Right hindlimb (tissue), 1 donor: ENCODE data around the gene TMEM52.
A peak's percentile ranks its signal among the peaks of the same experiment; 100 is the strongest.
"Not testable (repeated sequence)": the region's sequence is repeated elsewhere in the genome, so short reads cannot be mapped to it uniquely, and the experiment has no call there.

ENCODE experiments used
- DNase-seq: peaks from one replicate; pipeline ENCODE4 v3.0.0-alpha.2; 2018

TMEM52 gene

GRCh38 chr1:1893291-1893985 is 25.6 kb downstream of the TMEM52 start:
- no peak for DNase-seq

- DNase-seq: no peak
These were observed 26.3 kb downstream of the TMEM52 start for GRCh38 chr1:1892763-1893120.

GRCh38 chr1:1892079-1892762 is 26.9 kb downstream of the TMEM52 start:
- no peak for DNase-seq

GRCh38 chr1:1891349-1892078 is 27.6 kb downstream of the TMEM52 start:
- DNase-seq: peak; percentile 89

GRCh38 chr1:1890506-1891348 is 28.4 kb downstream of the TMEM52 start, which contains the start of gene GNB1:
GNB1 (minus strand) TSS chr1:1891087; CDS start chr1:1825453, 65,634 bp downstream.
- peak; percentile 94 for DNase-seq

GRCh38 chr1:1889847-1890505 is 29.1 kb downstream of the TMEM52 start:
- DNase-seq: no peak

GRCh38 chr1:1889090-1889750 is 29.9 kb downstream of the TMEM52 start:
- DNase-seq: no peak

GRCh38 chr1:1883890-1884289 is 35.2 kb downstream of the TMEM52 start:
- DNase-seq: not testable (repeated sequence)

GRCh38 chr1:1883092-1883873 is 35.8 kb downstream of the TMEM52 start:
- no peak for DNase-seq

GRCh38 chr1:1881727-1882126 is 37.4 kb downstream of the TMEM52 start:
- no peak for DNase-seq

GRCh38 chr1:1880617-1881312 is 38.3 kb downstream of the TMEM52 start:
- DNase-seq: no peak

- no peak for DNase-seq
These were observed 39.1 kb downstream of the TMEM52 start for GRCh38 chr1:1879942-1880341.

- DNase-seq: no peak
These were observed 41.1 kb downstream of the TMEM52 start for GRCh38 chr1:1877865-1878436.

- no peak for DNase-seq
These were observed 42.6 kb downstream of the TMEM52 start for GRCh38 chr1:1876335-1876930.

- no peak for DNase-seq
These were observed 43.1 kb downstream of the TMEM52 start for GRCh38 chr1:1875932-1876331.

GRCh38 chr1:1874901-1875300 is 44.2 kb downstream of the TMEM52 start:
- no peak for DNase-seq

- no peak for DNase-seq
These were observed 45.9 kb downstream of the TMEM52 start for GRCh38 chr1:1873186-1873585.

GRCh38 chr1:1872329-1872994 is 46.6 kb downstream of the TMEM52 start:
- DNase-seq: no peak

- DNase-seq: no peak
These were observed 49.6 kb downstream of the TMEM52 start for GRCh38 chr1:1869469-1869868.
